K562 (cell line): ENCODE measurements around the gene SEPTIN1. TPM values are rescaled to one million over a fixed set of nuclear protein-coding genes. Genes with fewer than 3 reads are reported as not detected.

Source experiments
- HDGF ChIP-seq: fragments of 450-650 bp; IDR thresholded peaks from 2 replicates; pipeline ENCODE4 v1.6.1; 2016
- KDM1A ChIP-seq, 2 experiments: fragments of 450-650 bp; IDR thresholded peaks; 2 replicates each; pipeline ENCODE4 v1.6.1; 2016; ENCODE audit warnings: mild to moderate bottlenecking in 2 of 2
- LEF1 ChIP-seq: fragments of 450-650 bp; IDR thresholded peaks from 2 replicates; pipeline ENCODE4 v1.6.1; 2016; ENCODE audit warnings: mild to moderate bottlenecking
- NR2C1 ChIP-seq, 2 experiments: fragments of 450-650 bp; IDR thresholded peaks; 2 replicates each; pipeline ENCODE4 v1.6.1; 2017; ENCODE audit warnings: mild to moderate bottlenecking in 2 of 2, antibody characterized with exemption in 1 of 2, inconsistent platforms in 1 of 2, missing compliant biosample characterization in 1 of 2, missing genetic modification characterization in 1 of 2
- polyA plus RNA-seq, 8 experiments: library from polyadenylated mRNA; depleted of rRNA in 4 of 8; stranded (reverse) in 5 of 8; unstranded in 3 of 8; fragments of >200 nt; fragmentation: Nextera tagmentation in 2 of 8; fragmentation: Illumina TruSeq in 1 of 8; extraction: Ambion mirVana in 2 of 8; extraction: Trizol in 1 of 8; gene quantifications; 2 replicates each; pipeline versions ENCODE4 v1.2.1 to v1.2.3, GENCODE V29; 2011 to 2014; ENCODE audit warnings: inconsistent platforms in 1 of 8, missing spikeins in 1 of 8
- total RNA-seq, 7 experiments: library from RNA; depleted of rRNA in 6 of 7; stranded (reverse); fragments of >200 nt in 6 of 7; fragmentation: Illumina TruSeq in 2 of 7; extraction: Trizol in 2 of 7; gene quantifications; 2 replicates each; pipeline versions ENCODE4 v1.2.1 to v1.2.3, GENCODE V29; 2011 to 2021; ENCODE audit warnings: low replicate concordance in 1 of 7
- TF ChIP-seq, protein P1 (sequence below), 2 experiments: fragments of 450-650 bp in 1 of 2; sonication (generic) in 1 of 2; formaldehyde crosslinking in 1 of 2; IDR thresholded peaks; 2 replicates each; pipeline versions ENCODE4 v1.7.1 to v1.9.0; 2016 to 2022; ENCODE audit warnings: inconsistent platforms in 1 of 2, mild to moderate bottlenecking in 1 of 2, missing genetic modification reagents in 1 of 2
- TF ChIP-seq, protein P2 (sequence below): sonication (generic); formaldehyde crosslinking; IDR thresholded peaks from 2 replicates; pipeline ENCODE4 v1.8.1; 2023; ENCODE audit warnings: mild to moderate bottlenecking, missing genetic modification reagents, moderate library complexity
- TF ChIP-seq, protein P3 (sequence below): fragments of 200-400 bp; formaldehyde crosslinking; IDR thresholded peaks from 2 replicates; pipeline ENCODE4 v1.6.1; 2017; ENCODE audit warnings: mild to moderate bottlenecking, low read depth, low read length, moderate library complexity

Gene SEPTIN1
- total and polyA plus RNA-seq, 9 of the 15 experiments (the other 6 are each of a cell fraction or from before 2014, with no cell fraction given): 0.23 to 5.6 (median 1.7) TPM; not detected in 1

DNA sequence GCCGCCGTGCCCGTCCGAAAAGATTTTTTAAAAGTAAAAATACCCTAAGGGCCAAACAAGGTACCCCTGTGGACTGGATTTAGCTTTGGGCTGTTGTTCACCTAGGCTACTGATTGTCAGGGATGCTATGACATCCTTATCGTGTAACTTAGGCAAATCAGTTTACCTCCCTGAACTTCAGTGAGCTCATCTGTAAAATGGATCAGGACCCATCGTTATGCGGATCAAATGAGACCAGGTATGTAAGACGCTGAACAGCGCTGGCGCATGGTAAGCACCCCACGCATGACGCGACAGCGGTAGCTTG lies 24.4 kb upstream of the SEPTIN1 start (continued):
- TF ChIP-seq LEF1 (0 out of 2 replicates have a peak, but pooled peaks have one; percentile 27), NR2C1 (IDR thresholded peaks at IDR 0.05) (no peak), NR2C1 (tag; IDR thresholded peaks at IDR 0.05) (0 out of 2 replicates have a peak, but pooled peaks have one; percentile 28), HDGF (peak; percentile 67; the same call in 1 of the 2 replicates), KDM1A (IDR thresholded peaks at IDR 0.05) (peak; percentile 62 to 87; a peak in 3 of 4 replicates)
- TF ChIP-seq, protein P1, sequence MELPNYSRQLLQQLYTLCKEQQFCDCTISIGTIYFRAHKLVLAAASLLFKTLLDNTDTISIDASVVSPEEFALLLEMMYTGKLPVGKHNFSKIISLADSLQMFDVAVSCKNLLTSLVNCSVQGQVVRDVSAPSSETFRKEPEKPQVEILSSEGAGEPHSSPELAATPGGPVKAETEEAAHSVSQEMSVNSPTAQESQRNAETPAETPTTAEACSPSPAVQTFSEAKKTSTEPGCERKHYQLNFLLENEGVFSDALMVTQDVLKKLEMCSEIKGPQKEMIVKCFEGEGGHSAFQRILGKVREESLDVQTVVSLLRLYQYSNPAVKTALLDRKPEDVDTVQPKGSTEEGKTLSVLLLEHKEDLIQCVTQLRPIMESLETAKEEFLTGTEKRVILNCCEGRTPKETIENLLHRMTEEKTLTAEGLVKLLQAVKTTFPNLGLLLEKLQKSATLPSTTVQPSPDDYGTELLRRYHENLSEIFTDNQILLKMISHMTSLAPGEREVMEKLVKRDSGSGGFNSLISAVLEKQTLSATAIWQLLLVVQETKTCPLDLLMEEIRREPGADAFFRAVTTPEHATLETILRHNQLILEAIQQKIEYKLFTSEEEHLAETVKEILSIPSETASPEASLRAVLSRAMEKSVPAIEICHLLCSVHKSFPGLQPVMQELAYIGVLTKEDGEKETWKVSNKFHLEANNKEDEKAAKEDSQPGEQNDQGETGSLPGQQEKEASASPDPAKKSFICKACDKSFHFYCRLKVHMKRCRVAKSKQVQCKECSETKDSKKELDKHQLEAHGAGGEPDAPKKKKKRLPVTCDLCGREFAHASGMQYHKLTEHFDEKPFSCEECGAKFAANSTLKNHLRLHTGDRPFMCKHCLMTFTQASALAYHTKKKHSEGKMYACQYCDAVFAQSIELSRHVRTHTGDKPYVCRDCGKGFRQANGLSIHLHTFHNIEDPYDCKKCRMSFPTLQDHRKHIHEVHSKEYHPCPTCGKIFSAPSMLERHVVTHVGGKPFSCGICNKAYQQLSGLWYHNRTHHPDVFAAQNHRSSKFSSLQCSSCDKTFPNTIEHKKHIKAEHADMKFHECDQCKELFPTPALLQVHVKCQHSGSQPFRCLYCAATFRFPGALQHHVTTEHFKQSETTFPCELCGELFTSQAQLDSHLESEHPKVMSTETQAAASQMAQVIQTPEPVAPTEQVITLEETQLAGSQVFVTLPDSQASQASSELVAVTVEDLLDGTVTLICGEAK (IDR thresholded peaks at IDR 0.05): peak; percentile 40; the same call in 1 of the 2 replicates
- TF ChIP-seq, protein P1 (CRISPR knock-in tag; IDR thresholded peaks at IDR 0.05): no peak
- TF ChIP-seq, protein P2, sequence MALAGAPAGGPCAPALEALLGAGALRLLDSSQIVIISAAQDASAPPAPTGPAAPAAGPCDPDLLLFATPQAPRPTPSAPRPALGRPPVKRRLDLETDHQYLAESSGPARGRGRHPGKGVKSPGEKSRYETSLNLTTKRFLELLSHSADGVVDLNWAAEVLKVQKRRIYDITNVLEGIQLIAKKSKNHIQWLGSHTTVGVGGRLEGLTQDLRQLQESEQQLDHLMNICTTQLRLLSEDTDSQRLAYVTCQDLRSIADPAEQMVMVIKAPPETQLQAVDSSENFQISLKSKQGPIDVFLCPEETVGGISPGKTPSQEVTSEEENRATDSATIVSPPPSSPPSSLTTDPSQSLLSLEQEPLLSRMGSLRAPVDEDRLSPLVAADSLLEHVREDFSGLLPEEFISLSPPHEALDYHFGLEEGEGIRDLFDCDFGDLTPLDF (CRISPR knock-in tag): no peak
- TF ChIP-seq, protein P3, sequence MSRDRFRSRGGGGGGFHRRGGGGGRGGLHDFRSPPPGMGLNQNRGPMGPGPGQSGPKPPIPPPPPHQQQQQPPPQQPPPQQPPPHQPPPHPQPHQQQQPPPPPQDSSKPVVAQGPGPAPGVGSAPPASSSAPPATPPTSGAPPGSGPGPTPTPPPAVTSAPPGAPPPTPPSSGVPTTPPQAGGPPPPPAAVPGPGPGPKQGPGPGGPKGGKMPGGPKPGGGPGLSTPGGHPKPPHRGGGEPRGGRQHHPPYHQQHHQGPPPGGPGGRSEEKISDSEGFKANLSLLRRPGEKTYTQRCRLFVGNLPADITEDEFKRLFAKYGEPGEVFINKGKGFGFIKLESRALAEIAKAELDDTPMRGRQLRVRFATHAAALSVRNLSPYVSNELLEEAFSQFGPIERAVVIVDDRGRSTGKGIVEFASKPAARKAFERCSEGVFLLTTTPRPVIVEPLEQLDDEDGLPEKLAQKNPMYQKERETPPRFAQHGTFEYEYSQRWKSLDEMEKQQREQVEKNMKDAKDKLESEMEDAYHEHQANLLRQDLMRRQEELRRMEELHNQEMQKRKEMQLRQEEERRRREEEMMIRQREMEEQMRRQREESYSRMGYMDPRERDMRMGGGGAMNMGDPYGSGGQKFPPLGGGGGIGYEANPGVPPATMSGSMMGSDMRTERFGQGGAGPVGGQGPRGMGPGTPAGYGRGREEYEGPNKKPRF: no peak
